A673 (cell line): ENCODE measurements around the gene MANEAL. TPM values are rescaled to one million over a fixed set of nuclear protein-coding genes. Genes with fewer than 3 reads are reported as not detected.
A peak's percentile ranks its signal among the peaks of the same experiment; 100 is the strongest.

Experiments used
- Bru-seq: library from RNA; stranded (reverse); fragments of 400-500 nt; gene quantifications from one replicate; lab custom pipeline; 2021; lab: Mats Ljungman, UMichigan
- BruChase-seq, 2 experiments: library from RNA; stranded (reverse); fragments of 400-500 nt; gene quantifications; one replicate each; lab custom pipeline; 2021; lab: Mats Ljungman, UMichigan
- BruUV-seq: library from RNA; stranded (reverse); fragments of 400-500 nt; replicated peaks from 2 replicates; lab custom pipeline; 2021; lab: Mats Ljungman, UMichigan
- CTCF ChIA-PET: fragments of 300-600 bp; sonication (Branson Sonifier 250); formaldehyde crosslinking; loops from one replicate; lab custom pipeline; 2022; ENCODE audit warnings: antibody characterized with exemption; lab: Charles Lee
- POLR2A ChIA-PET: fragments of 300-600 bp; sonication (Branson Sonifier 250); formaldehyde crosslinking; loops from one replicate; lab custom pipeline; 2022; ENCODE audit warnings: antibody characterized with exemption; ENCODE audit not compliant: low non-redundant PET; lab: Charles Lee
- DNase-seq: peaks from one replicate; pipeline ENCODE4 v3.0.0-alpha.2; 2015; ENCODE audit warnings: low spot score
- H3K27ac ChIP-seq: fragments of 200-600 bp; sonication (generic); 2 replicates; pipeline ENCODE4 v1.5.1; 2016; ENCODE audit warnings: mixed run types, low read depth, mild to moderate bottlenecking, mixed read lengths, antibody characterized with exemption, low read length; ENCODE audit not compliant: poor library complexity, severe bottlenecking
- H3K27me3 ChIP-seq: fragments of 200-600 bp; sonication (generic); replicated peaks from 2 replicates; pipeline ENCODE4 v1.6.1; 2017; ENCODE audit warnings: mixed run types, low read depth, mild to moderate bottlenecking, mixed read lengths, antibody characterized with exemption, low read length; ENCODE audit not compliant: insufficient read depth, poor library complexity
- H3K36me3 ChIP-seq: fragments of 200-600 bp; sonication (generic); 2 replicates; pipeline ENCODE4 v1.6.1; 2016; ENCODE audit warnings: mixed run types, mild to moderate bottlenecking, mixed read lengths, antibody characterized with exemption, low read length; ENCODE audit not compliant: insufficient read depth, poor library complexity, severe bottlenecking
- H3K4me1 ChIP-seq: fragments of 200-600 bp; sonication (generic); 2 replicates; pipeline ENCODE4 v1.6.1; 2017; ENCODE audit warnings: mixed run types, mild to moderate bottlenecking, mixed read lengths, antibody characterized with exemption, low read length; ENCODE audit not compliant: insufficient read depth, poor library complexity, severe bottlenecking
- H3K4me3 ChIP-seq: fragments of 200-600 bp; sonication (generic); 2 replicates; pipeline ENCODE4 v1.5.1; 2016; ENCODE audit warnings: low read depth, mixed run types, mild to moderate bottlenecking, mixed read lengths, low read length; ENCODE audit not compliant: poor library complexity, severe bottlenecking
- H3K9me3 ChIP-seq: fragments of 200-600 bp; sonication (generic); 2 replicates; pipeline ENCODE4 v1.6.1; 2016; ENCODE audit warnings: mixed run types, low read depth, mild to moderate bottlenecking, mixed read lengths, antibody characterized with exemption, low read length; ENCODE audit not compliant: poor library complexity, severe bottlenecking
- CTCF ChIP-seq: fragments of 300-800, 200-600 bp; sonication (generic); conservative IDR thresholded peaks from 2 replicates; pipeline ENCODE4 v1.5.1; 2017; ENCODE audit warnings: low read depth, mild to moderate bottlenecking, antibody characterized with exemption, low read length, moderate library complexity, mixed read lengths
- EZH2 ChIP-seq: fragments of 200-600 bp; sonication (generic); IDR thresholded peaks from 2 replicates; pipeline ENCODE4 v1.6.1; 2017; ENCODE audit warnings: borderline replicate concordance, low read depth, mild to moderate bottlenecking, mixed read lengths, antibody characterized with exemption, low read length; ENCODE audit not compliant: poor library complexity, severe bottlenecking
- intact Hi-C: fragments of 100-400 bp; cut with micrococcal nuclease; formaldehyde crosslinking; loops from one replicate; pipeline ENCODE4 v1.10.0; 2022; ENCODE audit not compliant: unreplicated experiment
- long read RNA-seq: library from polyadenylated mRNA; stranded (forward); transcript quantifications from one replicate; pipeline ENCODE4 v2.0.0, GENCODE V29; 2022
- total RNA-seq: library from RNA; stranded (reverse); gene quantifications from 2 replicates; pipeline ENCODE4 v1.2.3, GENCODE V29; 2021

MANEAL gene
- total RNA-seq (5.9 and 7.3 TPM in 2 replicates), Bru-seq, nascent RNA (percentile 35 among the genes with signal in this experiment), BruChase-seq, experiment 1, labeled RNA remaining after a 2-hour chase (percentile 39 among the genes with signal in this experiment), BruChase-seq, experiment 2, labeled RNA remaining after a 6-hour chase (percentile 46 among the genes with signal in this experiment)
- long read RNA-seq, transcript MANEAL-202 (4 exons, 2,685 nt), result major isoform, 11 of 19 reads
- long read RNA-seq, partial matches to known transcripts, result 0 of 19 reads
- long read RNA-seq, other reads (novel, unspliced or antisense), result 3 of 19 reads

- DNase-seq, result peak; percentile 73
- ChIA-PET CTCF (no interaction called here), POLR2A (no interaction called here)
- intact Hi-C loops, result loop anchor here (10.0 kb wide), 1 partner anchor 49 kb away; no protein-coding TSS in a partner anchor
- no TSS peak for BruUV-seq
- no peak for TF ChIP-seq CTCF
- TF ChIP-seq EZH2, result no peak
- Histone ChIP-seq H3K27me3 (peaks cover 20% of the 10 kb centered on the region), H3K4me3 (peak within 1 kb of the TSS; percentile 51), H3K36me3 (no peaks in the 10 kb centered on the region), H3K4me1 (no peaks in the 10 kb centered on the region), H3K27ac (no peak within 1 kb of the TSS), H3K9me3 (no peaks in the 10 kb centered on the region)
Measured at GRCh38 chr1:37793773-37794371, at the start of gene MANEAL. MANEAL (plus strand) TSS chr1:37793847; CDS start chr1:37794183, 336 bp downstream.

DNA sequence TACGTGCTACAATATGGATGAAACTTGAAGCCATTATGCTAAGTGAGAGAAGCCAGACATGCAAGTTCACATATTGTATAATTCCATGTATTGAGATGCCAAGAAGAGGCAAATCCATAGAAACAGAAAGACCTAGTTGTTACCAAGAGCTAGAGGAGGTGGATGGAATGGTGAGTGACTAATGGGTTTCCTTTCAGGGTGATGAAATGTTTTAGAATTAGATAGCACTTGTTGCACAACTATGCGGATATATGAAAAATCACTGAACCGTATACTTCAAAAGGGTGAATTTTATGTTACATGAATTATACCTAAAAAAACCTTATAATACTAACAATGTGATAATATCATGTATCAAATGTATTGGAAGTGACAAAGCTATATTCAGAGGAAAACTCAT lies 46.8 kb upstream of the MANEAL start:
- H3K27ac ChIP-seq, result no peak overlapping the region
- no peak for DNase-seq
- ChIA-PET POLR2A (no interaction called here), CTCF (interaction anchor here (0.7 kb wide), 1 partner anchor 19 kb away, joined by 6 read pairs; no protein-coding TSS in a partner anchor)
- H3K4me1 ChIP-seq, result no peaks in the 10 kb centered on the region
- H3K4me3 ChIP-seq, result no peak overlapping the region
- no peaks in the 10 kb centered on the region for H3K9me3 ChIP-seq
- no peaks in the 10 kb centered on the region for H3K36me3 ChIP-seq
- no TSS peak for BruUV-seq
- TF ChIP-seq EZH2 (no peak), CTCF (no peak)
- H3K27me3 ChIP-seq, result peaks cover 53% of the 10 kb centered on the region
- intact Hi-C loops, result loop anchor here (10.0 kb wide), 1 partner anchor 48 kb away; the partner anchor contains the start of gene MANEAL

GRCh38 chr1:37748565-37748964 lies 45.1 kb upstream of the MANEAL start:
- POLR2A ChIA-PET, result no interaction called here
- intact Hi-C loops, result loop anchor here (10.0 kb wide), 1 partner anchor 46 kb away; the partner anchor contains the start of gene MANEAL
- peaks cover 53% of the 10 kb centered on the region for H3K27me3 ChIP-seq
- TF ChIP-seq EZH2 (no peak), CTCF (no peak)
- CTCF ChIA-PET, result no interaction called here
- H3K27ac ChIP-seq, result no peak overlapping the region
- no TSS peak for BruUV-seq
- DNase-seq, result no peak
- no peak overlapping the region for H3K4me3 ChIP-seq
- no peaks in the 10 kb centered on the region for H3K4me1 ChIP-seq
- H3K9me3 ChIP-seq, result no peaks in the 10 kb centered on the region
- H3K36me3 ChIP-seq, result no peaks in the 10 kb centered on the region
